ENCODE measurements around the gene AARS1.
"Not testable (repeated sequence)": the region's sequence is repeated elsewhere in the genome, so short reads cannot be mapped to it uniquely, and the experiment has no call there.

Gene AARS1

DNA sequence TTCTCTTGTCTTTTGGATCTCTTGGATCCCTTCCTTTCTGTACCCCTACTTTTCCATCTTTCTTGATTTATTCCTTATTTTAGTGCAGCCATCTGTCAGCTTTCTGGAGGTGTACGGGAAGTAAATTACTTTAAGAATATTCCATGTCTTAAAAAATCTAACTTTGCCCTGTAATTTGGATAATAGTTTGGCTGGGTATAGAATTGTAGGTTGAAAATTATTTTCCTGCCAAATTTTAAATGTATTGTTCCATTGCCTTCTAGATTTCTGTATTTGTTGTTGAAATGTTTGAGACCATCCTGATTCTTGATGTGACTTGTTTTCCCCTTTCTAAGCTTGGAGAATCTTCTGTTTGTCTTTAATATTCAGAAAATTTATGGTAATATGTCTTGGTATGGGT lies 11.8 kb upstream of the AARS1 start:
- peaks cover 6% of the 10 kb centered on the region for H3K27me3 Mint-ChIP-seq (ENCODE audit: low read depth, poor library complexity)
- H3K36me3 Mint-ChIP-seq (ENCODE audit: low read depth): peaks cover 58% of the 10 kb centered on the region
- peak overlapping the region; percentile 58 for H3K27ac Mint-ChIP-seq
- peaks cover 22% of the 10 kb centered on the region for H3K4me1 Mint-ChIP-seq
- peaks cover 33% of the 10 kb centered on the region for H3K9me3 Mint-ChIP-seq
- TF ChIP-seq, protein P1, sequence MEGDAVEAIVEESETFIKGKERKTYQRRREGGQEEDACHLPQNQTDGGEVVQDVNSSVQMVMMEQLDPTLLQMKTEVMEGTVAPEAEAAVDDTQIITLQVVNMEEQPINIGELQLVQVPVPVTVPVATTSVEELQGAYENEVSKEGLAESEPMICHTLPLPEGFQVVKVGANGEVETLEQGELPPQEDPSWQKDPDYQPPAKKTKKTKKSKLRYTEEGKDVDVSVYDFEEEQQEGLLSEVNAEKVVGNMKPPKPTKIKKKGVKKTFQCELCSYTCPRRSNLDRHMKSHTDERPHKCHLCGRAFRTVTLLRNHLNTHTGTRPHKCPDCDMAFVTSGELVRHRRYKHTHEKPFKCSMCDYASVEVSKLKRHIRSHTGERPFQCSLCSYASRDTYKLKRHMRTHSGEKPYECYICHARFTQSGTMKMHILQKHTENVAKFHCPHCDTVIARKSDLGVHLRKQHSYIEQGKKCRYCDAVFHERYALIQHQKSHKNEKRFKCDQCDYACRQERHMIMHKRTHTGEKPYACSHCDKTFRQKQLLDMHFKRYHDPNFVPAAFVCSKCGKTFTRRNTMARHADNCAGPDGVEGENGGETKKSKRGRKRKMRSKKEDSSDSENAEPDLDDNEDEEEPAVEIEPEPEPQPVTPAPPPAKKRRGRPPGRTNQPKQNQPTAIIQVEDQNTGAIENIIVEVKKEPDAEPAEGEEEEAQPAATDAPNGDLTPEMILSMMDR (IDR thresholded peaks at IDR 0.05): no peak
- no peak for DNase-seq
- peak overlapping the region; percentile 94 for H3K4me3 Mint-ChIP-seq

DNA sequence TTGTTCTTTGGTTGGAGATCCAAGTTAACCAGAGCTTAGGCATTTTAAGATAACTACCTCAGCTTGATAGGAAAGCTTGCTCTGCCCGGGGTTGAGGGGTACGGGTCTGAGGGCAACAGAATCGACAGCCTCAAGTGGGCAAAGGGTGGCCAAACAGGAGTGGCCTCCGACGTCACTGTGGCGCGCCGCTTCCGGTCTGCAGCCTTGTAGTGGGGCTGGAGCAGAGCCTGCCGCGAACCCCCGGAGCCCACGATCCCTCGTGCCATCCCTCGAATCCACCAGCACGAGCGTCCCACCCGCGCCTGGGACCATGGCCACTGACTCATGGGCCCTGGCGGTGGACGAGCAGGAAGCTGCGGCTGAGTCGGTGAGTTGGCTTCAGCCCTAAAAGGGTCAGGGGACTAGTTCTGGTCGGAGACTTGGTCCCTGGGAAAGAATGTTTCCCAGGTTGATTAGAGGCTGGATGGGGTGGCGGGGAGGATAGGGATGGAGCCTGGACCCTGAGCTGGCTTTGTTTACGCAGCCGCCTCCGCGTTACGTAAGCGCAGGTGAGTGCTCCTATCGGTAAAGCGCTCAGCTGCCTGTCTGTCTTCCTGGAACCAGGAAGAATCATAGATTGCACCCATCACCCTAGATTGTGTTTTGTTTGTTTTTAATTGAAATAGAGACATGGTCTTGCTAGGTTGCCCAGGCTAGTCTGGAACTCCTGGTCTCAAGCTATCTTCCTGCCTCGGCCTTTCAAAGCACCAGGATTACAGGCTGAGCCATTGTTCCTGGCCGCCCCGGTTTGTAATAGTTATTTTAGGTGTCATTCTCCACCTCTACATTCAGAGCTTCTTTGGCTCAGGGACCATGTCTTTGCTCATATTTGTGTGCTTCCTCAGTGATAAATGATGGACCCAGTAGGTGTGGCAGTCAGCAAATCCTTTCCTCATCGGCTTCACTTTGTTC lies 10.0 kb upstream of the AARS1 start, which contains the start of gene DDX19B:
Gene DDX19B (plus strand): TSS at position 199 of the 951 bp plus-strand sequence. CDS start 112 bp downstream, at position 311.
- TF ChIP-seq, protein P1 (IDR thresholded peaks at IDR 0.05): no peak
- Mint-ChIP-seq H3K36me3 (ENCODE audit: low read depth) (peaks cover 47% of the 10 kb centered on the region), H3K4me1 (peaks cover 22% of the 10 kb centered on the region), H3K27me3 (ENCODE audit: low read depth, poor library complexity) (peaks cover 6% of the 10 kb centered on the region), H3K9me3 (peaks cover 35% of the 10 kb centered on the region), H3K4me3 (peak within 1 kb of the TSS; percentile 94), H3K27ac (peak within 1 kb of the TSS; percentile 90)
- peak; percentile 51 for DNase-seq

DNA sequence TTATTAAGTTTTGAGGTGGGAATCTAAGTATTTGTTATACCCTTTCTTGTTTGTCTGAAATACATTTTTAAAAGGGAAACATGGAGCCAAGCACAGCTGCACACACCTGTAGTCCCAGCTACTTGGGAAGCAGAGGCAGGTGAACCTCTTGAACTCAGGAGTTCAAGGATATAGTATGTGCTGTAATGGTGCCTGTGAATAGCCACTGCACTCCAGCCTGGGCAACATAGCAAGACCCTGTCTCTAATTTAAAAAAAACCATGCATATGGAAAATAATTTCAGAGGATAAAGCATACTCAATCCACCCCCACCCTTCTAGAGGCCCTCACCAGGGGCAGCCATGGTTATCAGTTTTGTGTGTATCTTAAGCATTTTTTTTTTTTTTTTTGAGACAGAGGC lies 6.3 kb upstream of the AARS1 start:
- Mint-ChIP-seq H3K27me3 (ENCODE audit: low read depth, poor library complexity) (peaks cover 9% of the 10 kb centered on the region), H3K36me3 (ENCODE audit: low read depth) (peaks cover 13% of the 10 kb centered on the region), H3K9me3 (peaks cover 14% of the 10 kb centered on the region), H3K27ac (no peak overlapping the region), H3K4me3 (no peak overlapping the region), H3K4me1 (peaks cover 22% of the 10 kb centered on the region)
- TF ChIP-seq, protein P1 (IDR thresholded peaks at IDR 0.05): no peak
- DNase-seq: no peak

DNA sequence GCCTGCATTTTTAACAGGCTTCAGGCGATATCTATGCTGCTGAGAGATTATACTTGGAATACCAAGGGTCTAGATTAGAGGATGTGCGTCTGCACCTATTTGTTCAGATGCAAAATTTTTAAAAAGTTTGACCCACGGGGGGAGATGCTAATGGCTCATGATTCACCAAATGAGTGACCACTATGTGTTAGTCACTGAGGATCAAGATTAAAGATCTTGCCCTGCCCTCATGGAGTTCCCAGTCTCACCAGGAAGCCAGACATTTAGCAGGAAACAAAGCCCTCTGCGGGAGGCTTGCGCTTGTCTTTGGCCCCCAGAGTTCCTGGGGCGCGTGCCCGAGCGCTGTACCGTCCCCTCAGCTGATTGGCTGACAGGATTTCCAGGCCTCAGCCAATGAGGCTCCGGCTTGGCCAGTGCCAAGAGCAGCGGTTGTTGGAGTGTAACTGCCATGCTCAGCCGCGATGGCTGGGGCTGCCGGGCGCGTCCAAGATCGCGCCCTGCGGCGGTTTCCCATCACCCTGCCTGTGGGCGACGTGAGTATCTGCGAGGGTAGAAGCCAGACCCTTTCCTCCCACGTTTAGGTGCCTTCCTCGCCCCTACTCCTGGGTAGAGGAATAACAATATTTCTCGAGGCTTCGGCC lies 5.2 kb upstream of the AARS1 start:
- Mint-ChIP-seq H3K4me1 (peaks cover 15% of the 10 kb centered on the region), H3K9me3 (peaks cover 4% of the 10 kb centered on the region), H3K27ac (no peak overlapping the region), H3K4me3 (no peak overlapping the region), H3K27me3 (ENCODE audit: low read depth, poor library complexity) (peaks cover 11% of the 10 kb centered on the region), H3K36me3 (ENCODE audit: low read depth) (peaks cover 1% of the 10 kb centered on the region)
- no peak for DNase-seq
- TF ChIP-seq, protein P1 (IDR thresholded peaks at IDR 0.05): no peak

DNA sequence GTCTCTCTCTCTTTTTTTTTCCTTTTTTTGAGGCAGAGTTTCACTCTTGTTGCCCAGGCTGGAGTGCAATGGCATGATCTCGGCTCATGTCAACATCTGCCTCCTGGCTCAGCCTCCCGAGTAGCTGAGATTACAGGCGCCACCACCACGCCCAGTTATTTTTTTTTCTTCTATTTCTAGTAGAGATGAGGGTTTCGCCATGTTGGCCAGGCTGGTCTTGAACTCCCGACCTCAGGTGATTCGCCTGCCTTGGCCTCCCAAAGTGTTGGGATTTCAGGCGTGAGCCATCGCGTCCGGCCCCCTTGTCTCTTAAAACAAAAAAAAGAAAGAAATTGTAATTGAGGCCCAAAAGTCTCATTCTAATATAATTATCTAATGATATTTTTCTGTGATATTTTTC lies 2.8 kb upstream of the AARS1 start:
- peaks cover 16% of the 10 kb centered on the region for H3K4me1 Mint-ChIP-seq
- H3K36me3 Mint-ChIP-seq (ENCODE audit: low read depth); H3K27ac Mint-ChIP-seq; DNase-seq; H3K4me3 Mint-ChIP-seq; H3K9me3 Mint-ChIP-seq; H3K27me3 Mint-ChIP-seq (ENCODE audit: low read depth, poor library complexity): not testable (repeated sequence)

DNA sequence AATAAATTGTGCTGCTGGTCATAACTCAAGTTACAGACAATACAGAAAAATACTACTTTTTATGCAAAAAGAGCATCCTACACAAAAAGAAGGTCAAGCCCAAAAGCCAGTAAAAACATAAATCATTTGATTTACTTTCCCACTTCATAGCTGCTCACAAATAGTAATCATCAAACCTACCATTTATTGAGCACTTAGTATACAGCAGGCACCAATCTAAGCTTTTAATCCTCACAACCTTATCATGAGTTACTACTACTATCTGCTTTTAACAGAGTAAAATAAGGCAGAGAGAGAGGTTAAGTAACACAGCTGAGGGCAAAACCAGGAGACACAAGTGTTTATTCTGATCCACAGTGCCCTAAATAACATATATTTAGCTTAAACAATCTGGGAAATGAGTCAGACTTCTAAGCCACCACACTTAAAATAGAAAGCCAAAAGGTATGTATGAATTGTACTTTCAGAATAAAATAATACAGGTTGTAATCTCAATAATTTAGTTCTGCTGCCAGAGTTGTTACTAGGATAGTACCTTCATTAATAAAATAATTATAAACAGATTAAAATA lies 1.7 kb upstream of the AARS1 start:
- TF ChIP-seq, protein P1 (IDR thresholded peaks at IDR 0.05): no peak
- no peak overlapping the region for H3K27ac Mint-ChIP-seq
- H3K4me3 Mint-ChIP-seq: no peak overlapping the region
- peaks cover 4% of the 10 kb centered on the region for H3K9me3 Mint-ChIP-seq
- H3K27me3 Mint-ChIP-seq (ENCODE audit: low read depth, poor library complexity): peaks cover 5% of the 10 kb centered on the region
- no peak for DNase-seq
- peaks cover 16% of the 10 kb centered on the region for H3K4me1 Mint-ChIP-seq
- peaks cover 5% of the 10 kb centered on the region for H3K36me3 Mint-ChIP-seq (ENCODE audit: low read depth)

DNA sequence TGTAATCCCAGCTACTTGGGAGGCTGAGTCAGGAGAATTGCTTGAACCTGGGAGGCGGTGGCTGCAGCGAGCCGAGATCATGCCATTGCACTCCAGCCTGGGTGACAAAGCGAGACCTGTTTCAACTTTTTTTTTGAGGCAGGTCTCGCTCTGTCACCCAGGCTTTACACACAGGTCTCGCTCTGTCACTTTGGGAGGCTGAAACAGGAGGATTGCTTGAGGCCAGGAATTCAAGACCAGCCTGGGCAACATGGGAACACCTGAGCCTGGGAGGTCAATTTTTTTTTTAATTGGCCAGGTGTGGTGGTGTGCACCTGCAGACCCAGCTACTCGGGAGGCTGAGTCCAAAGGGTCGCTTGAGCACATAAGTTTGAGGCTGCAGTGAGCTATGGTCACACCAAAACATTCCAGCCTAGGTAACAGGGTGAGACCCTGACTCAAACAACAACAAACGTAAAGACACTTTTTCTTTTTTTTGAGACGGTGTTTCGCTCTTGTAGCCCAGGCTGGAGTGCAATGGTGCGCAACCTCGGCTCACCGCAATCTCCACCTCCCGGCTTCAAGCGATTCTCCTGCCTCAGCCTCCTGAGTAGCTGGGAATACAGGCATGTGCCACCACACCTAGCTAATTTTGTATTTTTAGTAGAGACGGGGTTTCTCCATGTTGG lies 1.9 kb downstream of the AARS1 start:
- Mint-ChIP-seq H3K4me3 (peak overlapping the region; percentile 96), H3K4me1 (peaks cover 16% of the 10 kb centered on the region), H3K27ac (peak overlapping the region; percentile 92), H3K36me3 (ENCODE audit: low read depth) (peaks cover 32% of the 10 kb centered on the region)
- not testable (repeated sequence) for DNase-seq; H3K27me3 Mint-ChIP-seq (ENCODE audit: low read depth, poor library complexity); H3K9me3 Mint-ChIP-seq
